Measurements from ENCODE around the gene LEP.

The LEP gene

DNA sequence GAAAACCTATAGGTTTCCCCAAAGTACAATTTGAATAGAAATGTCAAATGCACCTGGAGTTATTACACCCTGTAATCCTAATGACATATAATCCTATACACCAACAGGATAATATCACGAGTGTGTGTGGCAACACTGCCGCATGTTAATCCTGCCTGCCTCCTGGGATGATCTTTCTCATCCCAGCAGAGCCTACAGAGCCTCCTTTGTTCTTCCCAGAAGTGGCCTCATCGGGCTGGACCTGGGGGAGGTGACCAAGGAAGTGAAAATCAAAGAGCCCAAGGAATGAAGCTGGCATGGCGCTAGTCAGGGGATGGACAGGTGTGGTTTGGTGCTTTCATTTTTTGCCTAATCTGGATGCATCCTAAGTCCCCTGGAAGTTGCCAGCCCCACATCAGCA, 29.5 kb upstream of the LEP start:
- DNase-seq (ENCODE audit: low read depth, low spot score), result no peak
- peaks cover 2% of the 10 kb centered on the region for H3K4me1 ChIP-seq (ENCODE audit: insufficient read depth, insufficient read length)
- no peak overlapping the region for H3K9ac ChIP-seq (ENCODE audit: insufficient read length, low read depth)
- TF ChIP-seq ZNF274 (IDR thresholded peaks at IDR 0.05; ENCODE audit: low read depth, low read length) (no peak), YY1 (IDR thresholded peaks at IDR 0.05; ENCODE audit: insufficient read depth, insufficient read length) (no peak), SUZ12 (IDR thresholded peaks at IDR 0.05; ENCODE audit: extremely low read depth, insufficient read depth, insufficient read length) (no peak)
- H3K36me3 ChIP-seq (ENCODE audit: insufficient read depth, insufficient read length, low read length), result no peaks in the 10 kb centered on the region
- no peaks in the 10 kb centered on the region for H3K9me3 ChIP-seq (ENCODE audit: insufficient read depth, low read length)
- peaks cover 2% of the 10 kb centered on the region for H3K27me3 ChIP-seq (ENCODE audit: insufficient read depth, insufficient read length)
- no peak overlapping the region for H3K4me3 ChIP-seq (ENCODE audit: insufficient read length, low read depth)

- Histone ChIP-seq H3K4me1 (ENCODE audit: insufficient read depth, insufficient read length) (no peaks in the 10 kb centered on the region), H3K36me3 (ENCODE audit: insufficient read depth, insufficient read length, low read length) (no peaks in the 10 kb centered on the region), H3K9me3 (ENCODE audit: insufficient read depth, low read length) (no peaks in the 10 kb centered on the region), H3K4me3 (ENCODE audit: insufficient read length, low read depth) (no peak overlapping the region), H3K27me3 (ENCODE audit: insufficient read depth, insufficient read length) (peaks cover 2% of the 10 kb centered on the region), H3K9ac (ENCODE audit: insufficient read length, low read depth) (no peak overlapping the region)
- DNase-seq (ENCODE audit: low read depth, low spot score), result no peak
- no peak for TF ChIP-seq ZNF274 (IDR thresholded peaks at IDR 0.05; ENCODE audit: low read depth, low read length)
- no peak for TF ChIP-seq SUZ12 (IDR thresholded peaks at IDR 0.05; ENCODE audit: extremely low read depth, insufficient read depth, insufficient read length)
- TF ChIP-seq YY1 (IDR thresholded peaks at IDR 0.05; ENCODE audit: insufficient read depth, insufficient read length), result no peak
These were observed 26.6 kb upstream of the LEP start for GRCh38 chr7:128214463-128214862.

GRCh38 chr7:128215281-128215680, 25.8 kb upstream of the LEP start:
- Histone ChIP-seq H3K9me3 (ENCODE audit: insufficient read depth, low read length) (no peaks in the 10 kb centered on the region), H3K4me1 (ENCODE audit: insufficient read depth, insufficient read length) (no peaks in the 10 kb centered on the region), H3K27me3 (ENCODE audit: insufficient read depth, insufficient read length) (peaks cover 2% of the 10 kb centered on the region), H3K4me3 (ENCODE audit: insufficient read length, low read depth) (no peak overlapping the region), H3K9ac (ENCODE audit: insufficient read length, low read depth) (no peak overlapping the region), H3K36me3 (ENCODE audit: insufficient read depth, insufficient read length, low read length) (no peaks in the 10 kb centered on the region)
- TF ChIP-seq ZNF274 (IDR thresholded peaks at IDR 0.05; ENCODE audit: low read depth, low read length), result no peak
- no peak for TF ChIP-seq YY1 (IDR thresholded peaks at IDR 0.05; ENCODE audit: insufficient read depth, insufficient read length)
- TF ChIP-seq SUZ12 (IDR thresholded peaks at IDR 0.05; ENCODE audit: extremely low read depth, insufficient read depth, insufficient read length), result no peak
- no peak for DNase-seq (ENCODE audit: low read depth, low spot score)

- H3K36me3 ChIP-seq (ENCODE audit: insufficient read depth, insufficient read length, low read length), result no peaks in the 10 kb centered on the region
- H3K9me3 ChIP-seq (ENCODE audit: insufficient read depth, low read length), result no peaks in the 10 kb centered on the region
- no peak overlapping the region for H3K4me3 ChIP-seq (ENCODE audit: insufficient read length, low read depth)
- no peaks in the 10 kb centered on the region for H3K4me1 ChIP-seq (ENCODE audit: insufficient read depth, insufficient read length)
- no peak for DNase-seq (ENCODE audit: low read depth, low spot score)
- TF ChIP-seq ZNF274 (IDR thresholded peaks at IDR 0.05; ENCODE audit: low read depth, low read length) (no peak), YY1 (IDR thresholded peaks at IDR 0.05; ENCODE audit: insufficient read depth, insufficient read length) (no peak)
- no peak overlapping the region for H3K9ac ChIP-seq (ENCODE audit: insufficient read length, low read depth)
- no peaks in the 10 kb centered on the region for H3K27me3 ChIP-seq (ENCODE audit: insufficient read depth, insufficient read length)
These were observed 25.3 kb upstream of the LEP start for GRCh38 chr7:128215739-128216138.

DNA sequence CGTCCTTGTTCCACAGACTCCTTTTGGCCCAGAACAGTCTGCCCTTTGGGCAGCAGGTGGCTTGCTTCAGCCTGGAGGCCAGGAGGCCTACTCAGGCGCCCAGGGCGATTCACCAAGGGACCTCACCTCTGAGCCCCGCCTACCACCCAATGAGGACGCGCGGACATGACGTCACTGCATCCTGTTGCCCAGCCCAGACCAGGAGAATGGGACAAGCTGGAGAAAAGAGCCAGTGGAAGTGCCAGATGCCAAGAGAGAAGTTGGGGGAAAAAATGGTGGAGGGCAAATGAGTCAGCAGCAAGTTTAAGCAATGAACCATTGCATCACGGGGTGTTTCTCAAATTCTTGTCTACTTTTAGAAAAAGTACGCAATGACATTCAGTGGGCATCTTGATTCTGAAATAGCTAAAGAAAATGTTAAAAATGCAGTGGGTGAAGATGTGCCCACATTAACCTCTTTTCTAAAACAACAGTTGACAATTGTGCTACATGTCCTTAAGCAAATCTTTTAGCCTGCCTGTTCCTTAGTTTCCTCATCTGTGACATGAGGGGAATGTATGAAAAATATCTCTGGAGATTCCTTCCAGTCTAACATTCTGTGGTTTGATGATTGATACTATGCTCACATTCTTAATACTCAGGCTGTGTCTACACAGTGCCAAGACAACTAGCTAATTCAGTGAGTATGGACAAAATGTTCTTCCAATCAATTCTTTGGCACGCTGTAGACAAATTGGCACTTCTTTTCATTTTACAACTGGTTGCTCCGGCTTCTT, 23.9 kb upstream of the LEP start:
- Histone ChIP-seq H3K27me3 (ENCODE audit: insufficient read depth, insufficient read length) (no peaks in the 10 kb centered on the region), H3K9ac (ENCODE audit: insufficient read length, low read depth) (no peak overlapping the region), H3K36me3 (ENCODE audit: insufficient read depth, insufficient read length, low read length) (no peaks in the 10 kb centered on the region), H3K4me1 (ENCODE audit: insufficient read depth, insufficient read length) (peaks cover 4% of the 10 kb centered on the region), H3K9me3 (ENCODE audit: insufficient read depth, low read length) (no peaks in the 10 kb centered on the region), H3K4me3 (ENCODE audit: insufficient read length, low read depth) (no peak overlapping the region)
- DNase-seq (ENCODE audit: low read depth, low spot score), result no peak
- TF ChIP-seq ZNF274 (IDR thresholded peaks at IDR 0.05; ENCODE audit: low read depth, low read length) (no peak), SUZ12 (IDR thresholded peaks at IDR 0.05; ENCODE audit: extremely low read depth, insufficient read depth, insufficient read length) (no peak), YY1 (IDR thresholded peaks at IDR 0.05; ENCODE audit: insufficient read depth, insufficient read length) (no peak)

- Histone ChIP-seq H3K36me3 (ENCODE audit: insufficient read depth, insufficient read length, low read length) (no peaks in the 10 kb centered on the region), H3K9me3 (ENCODE audit: insufficient read depth, low read length) (no peaks in the 10 kb centered on the region), H3K4me1 (ENCODE audit: insufficient read depth, insufficient read length) (peaks cover 4% of the 10 kb centered on the region), H3K4me3 (ENCODE audit: insufficient read length, low read depth) (no peak overlapping the region), H3K9ac (ENCODE audit: insufficient read length, low read depth) (no peak overlapping the region), H3K27me3 (ENCODE audit: insufficient read depth, insufficient read length) (peaks cover 3% of the 10 kb centered on the region)
- no peak for TF ChIP-seq ZNF274 (IDR thresholded peaks at IDR 0.05; ENCODE audit: low read depth, low read length)
- no peak for TF ChIP-seq SUZ12 (IDR thresholded peaks at IDR 0.05; ENCODE audit: extremely low read depth, insufficient read depth, insufficient read length)
- TF ChIP-seq YY1 (IDR thresholded peaks at IDR 0.05; ENCODE audit: insufficient read depth, insufficient read length), result no peak
- DNase-seq (ENCODE audit: low read depth, low spot score), result no peak
These were observed 23.0 kb upstream of the LEP start for GRCh38 chr7:128217967-128218652.

DNA sequence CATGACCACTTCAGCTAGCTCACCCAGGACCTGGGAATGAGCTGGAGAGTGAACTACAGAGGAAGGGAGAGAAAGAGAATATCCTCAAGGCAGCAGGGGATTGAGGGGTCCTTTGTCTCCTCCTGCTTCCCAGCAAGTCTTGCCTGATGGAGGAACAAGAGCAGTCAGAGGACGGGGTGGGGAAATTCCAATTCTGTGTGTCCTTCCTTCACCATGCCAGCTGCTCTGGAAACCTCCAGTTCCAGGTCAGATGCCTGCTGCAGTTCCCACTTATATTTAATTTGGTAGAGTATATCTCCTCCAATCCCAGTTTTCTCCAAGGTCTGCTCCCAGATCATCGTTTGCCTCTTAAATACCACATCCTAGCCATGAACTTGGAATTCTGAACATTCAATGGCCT, 21.4 kb upstream of the LEP start:
- H3K9me3 ChIP-seq (ENCODE audit: insufficient read depth, low read length), result no peaks in the 10 kb centered on the region
- peaks cover 4% of the 10 kb centered on the region for H3K4me1 ChIP-seq (ENCODE audit: insufficient read depth, insufficient read length)
- no peak overlapping the region for H3K9ac ChIP-seq (ENCODE audit: insufficient read length, low read depth)
- no peak overlapping the region for H3K4me3 ChIP-seq (ENCODE audit: insufficient read length, low read depth)
- peaks cover 3% of the 10 kb centered on the region for H3K27me3 ChIP-seq (ENCODE audit: insufficient read depth, insufficient read length)
- DNase-seq (ENCODE audit: low read depth, low spot score), result no peak
- TF ChIP-seq YY1 (IDR thresholded peaks at IDR 0.05; ENCODE audit: insufficient read depth, insufficient read length) (no peak), SUZ12 (IDR thresholded peaks at IDR 0.05; ENCODE audit: extremely low read depth, insufficient read depth, insufficient read length) (no peak), ZNF274 (IDR thresholded peaks at IDR 0.05; ENCODE audit: low read depth, low read length) (no peak)
- H3K36me3 ChIP-seq (ENCODE audit: insufficient read depth, insufficient read length, low read length), result no peaks in the 10 kb centered on the region

Measured in NT2/D1 (cell line).